Right lobe of liver (tissue), 4 donors: ENCODE data around the gene C2orf66.

Experiments used
- POLR2A ChIP-seq: fragments of 450-650 bp; IDR thresholded peaks from one replicate; pipeline ENCODE4 v1.6.1; 2017; ENCODE audit warnings: antibody characterized with exemption, mild to moderate bottlenecking
- TF ChIP-seq, protein P1 (sequence below), 4 donors: fragments of 200-600 bp in 3 of 4; fragments of 450-650 bp in 1 of 4; IDR thresholded peaks; one replicate each; pipeline versions ENCODE4 v1.5.1 to v1.8.0; 2016 to 2022; ENCODE audit warnings: antibody characterized with exemption in 4 of 4, mild to moderate bottlenecking in 2 of 4
- donor health status: DM: no; HTN: no; CAD: no.
- donor health status: DM: no; HTN: no; CAD: no.
- donor health status: DM: no; HTN: yes; CAD: no.

- TF ChIP-seq, protein P1, sequence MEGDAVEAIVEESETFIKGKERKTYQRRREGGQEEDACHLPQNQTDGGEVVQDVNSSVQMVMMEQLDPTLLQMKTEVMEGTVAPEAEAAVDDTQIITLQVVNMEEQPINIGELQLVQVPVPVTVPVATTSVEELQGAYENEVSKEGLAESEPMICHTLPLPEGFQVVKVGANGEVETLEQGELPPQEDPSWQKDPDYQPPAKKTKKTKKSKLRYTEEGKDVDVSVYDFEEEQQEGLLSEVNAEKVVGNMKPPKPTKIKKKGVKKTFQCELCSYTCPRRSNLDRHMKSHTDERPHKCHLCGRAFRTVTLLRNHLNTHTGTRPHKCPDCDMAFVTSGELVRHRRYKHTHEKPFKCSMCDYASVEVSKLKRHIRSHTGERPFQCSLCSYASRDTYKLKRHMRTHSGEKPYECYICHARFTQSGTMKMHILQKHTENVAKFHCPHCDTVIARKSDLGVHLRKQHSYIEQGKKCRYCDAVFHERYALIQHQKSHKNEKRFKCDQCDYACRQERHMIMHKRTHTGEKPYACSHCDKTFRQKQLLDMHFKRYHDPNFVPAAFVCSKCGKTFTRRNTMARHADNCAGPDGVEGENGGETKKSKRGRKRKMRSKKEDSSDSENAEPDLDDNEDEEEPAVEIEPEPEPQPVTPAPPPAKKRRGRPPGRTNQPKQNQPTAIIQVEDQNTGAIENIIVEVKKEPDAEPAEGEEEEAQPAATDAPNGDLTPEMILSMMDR (IDR thresholded peaks at IDR 0.05) = no peak
- TF ChIP-seq POLR2A = no peak
These were observed 41.9 kb upstream of the C2orf66 start for GRCh38 chr2:196851088-196851487.
